Liver (tissue), 9 donors: ENCODE data around the gene NXPH2. TPM values are rescaled to one million over a fixed set of nuclear protein-coding genes. Genes with fewer than 3 reads are reported as not detected.

Experiments used
- DNase-seq: peaks from one replicate; pipeline ENCODE4 v3.0.0-alpha.2; 2017; ENCODE audit warnings: low spot score
- H3K27ac ChIP-seq, 2 donors: one replicate each; pipeline ENCODE4 v1.7.0; 2013; ENCODE audit warnings: inconsistent platforms in 2 of 2, low read length in 2 of 2, control low read depth in 1 of 2, low read depth in 1 of 2, mild to moderate bottlenecking in 1 of 2
- H3K27me3 ChIP-seq, 4 donors: one replicate each; pipeline versions ENCODE4 v1.6.1 to v1.7.0; 2013; ENCODE audit warnings: low read length in 3 of 4, inconsistent platforms in 1 of 4, mild to moderate bottlenecking in 1 of 4, moderate library complexity in 1 of 4; ENCODE audit not compliant: control insufficient read depth in 4 of 4, insufficient read depth in 4 of 4
- H3K36me3 ChIP-seq, 4 donors: one replicate each; pipeline versions ENCODE4 v1.6.1 to v1.7.0; 2013; ENCODE audit warnings: low read length in 3 of 4, mild to moderate bottlenecking in 3 of 4, low read depth in 1 of 4, moderate library complexity in 1 of 4; ENCODE audit not compliant: control insufficient read depth in 4 of 4, insufficient read depth in 3 of 4
- H3K4me1 ChIP-seq, 4 donors: one replicate each; pipeline versions ENCODE4 v1.6.1 to v1.7.0; 2013; ENCODE audit warnings: low read length in 3 of 4, mild to moderate bottlenecking in 3 of 4, moderate library complexity in 1 of 4; ENCODE audit not compliant: control insufficient read depth in 4 of 4, insufficient read depth in 4 of 4
- H3K4me3 ChIP-seq, 3 donors: one replicate each; pipeline versions ENCODE4 v1.6.1 to v1.7.0; 2013; ENCODE audit warnings: low read length in 3 of 3, control low read depth in 1 of 3, low read depth in 1 of 3, mild to moderate bottlenecking in 1 of 3
- H3K9ac ChIP-seq, 2 donors: one replicate each; pipeline ENCODE4 v1.7.0; 2013; ENCODE audit warnings: low read length in 2 of 2, mild to moderate bottlenecking in 2 of 2, moderate library complexity in 2 of 2, control low read depth in 1 of 2, low read depth in 1 of 2
- H3K9me3 ChIP-seq, 4 donors: one replicate each; pipeline versions ENCODE4 v1.6.1 to v1.7.0; 2013; ENCODE audit warnings: low read length in 3 of 4; ENCODE audit not compliant: control insufficient read depth in 4 of 4
- EGR1 ChIP-seq, 2 donors: IDR thresholded peaks; 2 replicates each; pipeline ENCODE4 v1.6.1; 2016 to 2018; ENCODE audit warnings: antibody characterized with exemption in 2 of 2, low read depth in 2 of 2
- FOXA1 ChIP-seq: IDR thresholded peaks from 2 replicates; pipeline ENCODE4 v1.6.1; 2016; ENCODE audit warnings: antibody characterized with exemption
- FOXA2 ChIP-seq: IDR thresholded peaks from 2 replicates; pipeline ENCODE4 v1.6.1; 2016; ENCODE audit warnings: antibody characterized with exemption
- GABPA ChIP-seq, 2 donors: IDR thresholded peaks in 1 of 2; conservative IDR thresholded peaks in 1 of 2; 2 replicates each; pipeline ENCODE4 v1.6.1; 2016; ENCODE audit warnings: antibody characterized with exemption in 2 of 2, mild to moderate bottlenecking in 1 of 2, moderate library complexity in 1 of 2
- HNF4A ChIP-seq, 2 donors: conservative IDR thresholded peaks; 2 replicates each; pipeline ENCODE4 v1.6.1; 2016; ENCODE audit warnings: antibody characterized with exemption in 2 of 2, mild to moderate bottlenecking in 2 of 2
- HNF4G ChIP-seq: IDR thresholded peaks from 2 replicates; pipeline ENCODE4 v1.6.1; 2016; ENCODE audit warnings: antibody characterized with exemption
- JUND ChIP-seq, 2 donors: IDR thresholded peaks; 2 replicates each; pipeline ENCODE4 v1.6.1; 2016; ENCODE audit warnings: antibody characterized with exemption in 2 of 2
- MAX ChIP-seq: IDR thresholded peaks from 2 replicates; pipeline ENCODE4 v1.6.1; 2016; ENCODE audit warnings: antibody characterized with exemption
- NR2F2 ChIP-seq: IDR thresholded peaks from 2 replicates; pipeline ENCODE4 v1.6.1; 2016; ENCODE audit warnings: antibody characterized with exemption
- RAD21 ChIP-seq, 2 donors: IDR thresholded peaks; 2 replicates each; pipeline ENCODE4 v1.6.1; 2016; ENCODE audit warnings: antibody characterized with exemption in 2 of 2, mild to moderate bottlenecking in 2 of 2
- REST ChIP-seq: IDR thresholded peaks from 2 replicates; pipeline ENCODE4 v1.6.1; 2016; ENCODE audit warnings: antibody characterized with exemption, mild to moderate bottlenecking
- RXRA ChIP-seq, 2 donors: IDR thresholded peaks; 2 replicates each; pipeline ENCODE4 v1.6.1; 2017 to 2018; ENCODE audit warnings: antibody characterized with exemption in 2 of 2, mild to moderate bottlenecking in 1 of 2
- SP1 ChIP-seq: IDR thresholded peaks from 2 replicates; pipeline ENCODE4 v1.6.1; 2018; ENCODE audit warnings: antibody characterized with exemption, mild to moderate bottlenecking
- TAF1 ChIP-seq: conservative IDR thresholded peaks from 2 replicates; pipeline ENCODE4 v1.6.1; 2016; ENCODE audit warnings: antibody characterized with exemption, mild to moderate bottlenecking
- YY1 ChIP-seq: IDR thresholded peaks from 2 replicates; pipeline ENCODE4 v1.6.1; 2016; ENCODE audit warnings: antibody characterized with exemption, mild to moderate bottlenecking
- ZBTB33 ChIP-seq: IDR thresholded peaks from 2 replicates; pipeline ENCODE4 v1.6.1; 2016; ENCODE audit warnings: antibody characterized with exemption
- WGBS: extraction: QIAGEN DNeasy Blood & Tissue Kit; methylation state at CpG from one replicate; pipeline ENCODE4 v1.1.7; 2013; 5-methylcytosine and 5-hydroxymethylcytosine counted together
- polyA plus RNA-seq, 2 donors: library from polyadenylated mRNA; stranded (reverse) in 1 of 2; unstranded in 1 of 2; fragments of 200-250 nt in 1 of 2; fragments of >200 nt in 1 of 2; fragmentation: Nextera tagmentation in 1 of 2; extraction: Ambion mirVana in 1 of 2; gene quantifications; one replicate each; pipeline versions ENCODE4 v1.2.1 to v1.2.3, GENCODE V29; 2013 to 2015
- total RNA-seq, 2 donors: library from RNA; depleted of rRNA; stranded (reverse); fragments of >200 nt; gene quantifications; one replicate each; pipeline ENCODE4 v1.2.3, GENCODE V29; 2014
- TF ChIP-seq, protein P1 (sequence below): IDR thresholded peaks from 2 replicates; pipeline ENCODE4 v1.6.1; 2016; ENCODE audit warnings: antibody characterized with exemption
- TF ChIP-seq, protein P2 (sequence below): fragments of 150-350 bp; IDR thresholded peaks from 2 replicates; pipeline ENCODE4 v1.5.1; 2017; ENCODE audit warnings: improper control_type of control experiment, low read depth, low read length; ENCODE audit not compliant: missing input control
- donor health status: healthy.
- donor health status: healthy.
- donor health status: healthy.
- donor health status: healthy.
- donor health status: healthy.

The NXPH2 gene
- total and polyA plus RNA-seq, 4 donors: 0.15 to 0.19 TPM; not detected in 2

GRCh38 chr2:138707392-138708074 lies 72.7 kb downstream of the NXPH2 start:
- Histone ChIP-seq H3K9me3 (no peaks in the 10 kb centered on the region), H3K9ac (no peak overlapping the region), H3K4me3 (no peak overlapping the region), H3K27ac (no peak overlapping the region), H3K4me1 (no peaks in the 10 kb centered on the region), H3K36me3 (no peaks in the 10 kb centered on the region), H3K27me3 (no peaks in the 10 kb centered on the region)
- no peak for DNase-seq
- TF ChIP-seq, protein P1, sequence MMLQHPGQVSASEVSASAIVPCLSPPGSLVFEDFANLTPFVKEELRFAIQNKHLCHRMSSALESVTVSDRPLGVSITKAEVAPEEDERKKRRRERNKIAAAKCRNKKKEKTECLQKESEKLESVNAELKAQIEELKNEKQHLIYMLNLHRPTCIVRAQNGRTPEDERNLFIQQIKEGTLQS: peak; percentile 29
- no peak for TF ChIP-seq ZBTB33

DNA sequence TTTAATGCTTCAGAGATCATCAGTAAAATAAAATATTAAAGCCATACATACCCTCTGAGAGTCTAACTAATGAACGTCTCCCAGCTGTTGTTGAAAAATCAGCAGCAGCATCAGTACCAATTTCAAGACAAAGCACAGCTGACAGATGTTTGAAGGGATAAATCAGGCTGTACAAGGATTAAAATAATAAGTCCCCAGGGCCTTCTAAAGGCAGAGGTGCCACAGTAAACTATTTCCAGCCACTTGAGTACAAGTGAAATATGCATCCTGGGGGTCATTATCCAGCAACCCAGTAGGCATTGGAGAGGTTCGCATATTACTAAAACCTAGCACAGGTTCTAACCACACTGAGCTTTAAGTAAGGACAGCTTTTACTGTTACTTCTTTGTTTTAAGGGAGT lies 76.9 kb downstream of the NXPH2 start:
- H3K4me3 ChIP-seq: no peak overlapping the region
- TF ChIP-seq MAX (no peak), FOXA1 (no peak), FOXA2 (no peak), SP1 (no peak), TAF1 (no peak), EGR1 (IDR thresholded peaks at IDR 0.05; ENCODE audit: low read depth in 2 of 2) (no peak), RAD21 (IDR thresholded peaks at IDR 0.05) (no peak), HNF4A (conservative IDR thresholded peaks at IDR 0.05) (no peak), NR2F2 (no peak), GABPA (IDR thresholded peaks at IDR 0.05 in 1 of 2, conservative IDR thresholded peaks at IDR 0.05 in 1 of 2) (no peak), ZBTB33 (no peak), JUND (IDR thresholded peaks at IDR 0.05) (no peak), HNF4G (no peak), RXRA (IDR thresholded peaks at IDR 0.05) (no peak), YY1 (no peak), REST (no peak)
- TF ChIP-seq, protein P2, sequence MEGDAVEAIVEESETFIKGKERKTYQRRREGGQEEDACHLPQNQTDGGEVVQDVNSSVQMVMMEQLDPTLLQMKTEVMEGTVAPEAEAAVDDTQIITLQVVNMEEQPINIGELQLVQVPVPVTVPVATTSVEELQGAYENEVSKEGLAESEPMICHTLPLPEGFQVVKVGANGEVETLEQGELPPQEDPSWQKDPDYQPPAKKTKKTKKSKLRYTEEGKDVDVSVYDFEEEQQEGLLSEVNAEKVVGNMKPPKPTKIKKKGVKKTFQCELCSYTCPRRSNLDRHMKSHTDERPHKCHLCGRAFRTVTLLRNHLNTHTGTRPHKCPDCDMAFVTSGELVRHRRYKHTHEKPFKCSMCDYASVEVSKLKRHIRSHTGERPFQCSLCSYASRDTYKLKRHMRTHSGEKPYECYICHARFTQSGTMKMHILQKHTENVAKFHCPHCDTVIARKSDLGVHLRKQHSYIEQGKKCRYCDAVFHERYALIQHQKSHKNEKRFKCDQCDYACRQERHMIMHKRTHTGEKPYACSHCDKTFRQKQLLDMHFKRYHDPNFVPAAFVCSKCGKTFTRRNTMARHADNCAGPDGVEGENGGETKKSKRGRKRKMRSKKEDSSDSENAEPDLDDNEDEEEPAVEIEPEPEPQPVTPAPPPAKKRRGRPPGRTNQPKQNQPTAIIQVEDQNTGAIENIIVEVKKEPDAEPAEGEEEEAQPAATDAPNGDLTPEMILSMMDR: no peak
- TF ChIP-seq, protein P1: no peak
- WGBS: 95% methylated on average over 2 of the region's 2 CpGs

More for the DNA sequence above, 76.9 kb downstream of the NXPH2 start:
- no peak overlapping the region for H3K9ac ChIP-seq
- no peak overlapping the region for H3K27ac ChIP-seq
- no peaks in the 10 kb centered on the region for H3K9me3 ChIP-seq
- no peaks in the 10 kb centered on the region for H3K36me3 ChIP-seq
- DNase-seq: no peak
- no peaks in the 10 kb centered on the region for H3K4me1 ChIP-seq
- no peaks in the 10 kb centered on the region for H3K27me3 ChIP-seq
